GM12878 (cell line): ENCODE results near the gene NPDC1.

Source experiments
- BHLHE40 ChIP-seq, 2 experiments: fragments of 450-650 bp in 1 of 2; IDR thresholded peaks; 2 replicates each; pipeline ENCODE4 v1.6.1; 2011 to 2017; ENCODE audit warnings: low read depth in 2 of 2, borderline replicate concordance in 1 of 2, improper control_type of control experiment in 1 of 2, low read length in 1 of 2, mild to moderate bottlenecking in 1 of 2
- BRCA1 ChIP-seq: IDR thresholded peaks from 2 replicates; pipeline ENCODE4 v1.6.1; 2011; ENCODE audit warnings: low read depth, low read length, improper control_type of control experiment
- CBFB ChIP-seq: IDR thresholded peaks from 2 replicates; pipeline ENCODE4 v1.6.1; 2016; ENCODE audit warnings: antibody characterized with exemption, low read depth
- CEBPB ChIP-seq, 2 experiments: fragments of 150-350 bp in 1 of 2; IDR thresholded peaks; 2 replicates each; pipeline ENCODE4 v1.6.1; 2012 to 2014; ENCODE audit warnings: low read depth in 2 of 2, low read length in 2 of 2, borderline replicate concordance in 1 of 2, inconsistent platforms in 1 of 2
- EZH2 ChIP-seq: IDR thresholded peaks from 2 replicates; pipeline ENCODE4 v1.6.1; 2012; ENCODE audit warnings: low read depth, mild to moderate bottlenecking, control low read depth, inconsistent platforms, low read length, borderline replicate concordance; ENCODE audit not compliant: control insufficient read depth
- HDAC6 ChIP-seq: fragments of 200-600 bp; sonication (generic); IDR thresholded peaks from one replicate; pipeline ENCODE4 v1.8.0; 2017; ENCODE audit warnings: antibody characterized with exemption; ENCODE audit not compliant: unreplicated experiment
- KDM1A ChIP-seq: fragments of 200-600 bp; sonication (generic); IDR thresholded peaks from 2 replicates; pipeline ENCODE4 v1.6.1; 2016; ENCODE audit warnings: borderline replicate concordance
- MYC ChIP-seq: IDR thresholded peaks from 2 replicates; pipeline ENCODE4 v1.6.1; 2011; ENCODE audit warnings: mild to moderate bottlenecking, low read length, moderate library complexity, inconsistent platforms; ENCODE audit not compliant: insufficient read depth, insufficient replicate concordance, insufficient read length, severe bottlenecking
- POLR2A ChIP-seq: IDR thresholded peaks from 2 replicates; pipeline ENCODE4 v1.6.1; 2011; ENCODE audit warnings: low read depth, mild to moderate bottlenecking, low read length
- TARDBP ChIP-seq: IDR thresholded peaks from 2 replicates; pipeline ENCODE4 v1.6.1; 2016; ENCODE audit warnings: borderline replicate concordance
- TBL1XR1 ChIP-seq: IDR thresholded peaks from 2 replicates; pipeline ENCODE4 v1.6.1; 2012; ENCODE audit warnings: low read depth, low read length, improper control_type of control experiment
- YY1 ChIP-seq: IDR thresholded peaks from 2 replicates; pipeline ENCODE4 v1.6.1; 2011; ENCODE audit warnings: low read depth, mild to moderate bottlenecking, low read length
- ZNF622 ChIP-seq: fragments of 450-650 bp; IDR thresholded peaks from 2 replicates; pipeline ENCODE4 v1.6.1; 2017; ENCODE audit warnings: mild to moderate bottlenecking, inconsistent platforms
- TF ChIP-seq, protein P1 (sequence below), 3 experiments: IDR thresholded peaks in 2 of 3; conservative IDR thresholded peaks in 1 of 3; 2 replicates each; pipeline ENCODE4 v1.5.1; 2011; ENCODE audit warnings: low read depth in 3 of 3, low read length in 3 of 3, mild to moderate bottlenecking in 3 of 3, control low read depth in 2 of 3, moderate library complexity in 2 of 3, inconsistent platforms in 1 of 3, mixed read lengths in 1 of 3; ENCODE audit not compliant: control insufficient read depth in 2 of 3, insufficient read depth in 1 of 3; ENCODE audit errors: extremely low read depth in 1 of 3

DNA sequence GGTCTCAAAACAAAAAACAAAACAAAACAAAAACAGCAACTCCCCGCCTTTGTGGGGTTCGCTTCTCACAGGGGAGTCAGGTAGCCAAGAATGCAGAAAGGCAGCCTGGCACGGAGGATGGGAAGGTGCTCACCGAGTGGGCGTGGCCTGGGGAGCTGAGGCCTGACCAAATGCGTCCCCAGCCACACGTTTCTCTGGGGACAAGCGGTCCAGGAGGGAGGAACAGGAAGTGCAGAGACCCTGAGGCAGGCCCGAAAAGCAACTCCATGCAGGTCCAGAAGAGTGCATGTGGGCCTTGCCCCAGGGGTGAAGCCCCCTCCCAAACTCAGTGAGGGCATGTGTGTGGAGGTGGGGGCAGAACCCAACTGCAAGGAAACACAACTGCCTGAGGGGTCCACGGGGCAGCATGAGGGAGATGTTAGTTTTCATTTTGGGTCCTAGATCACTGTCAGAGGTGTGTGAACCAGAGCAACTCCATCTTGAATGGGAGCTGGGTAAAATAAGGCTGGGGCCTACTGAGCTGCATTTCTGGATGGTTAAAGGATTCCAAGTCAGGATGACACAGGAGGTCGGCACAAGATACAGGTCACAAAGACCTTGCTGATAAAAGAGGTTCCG lies 28.8 kb upstream of the NPDC1 start:
- no peak for TF ChIP-seq BRCA1
- no peak for TF ChIP-seq POLR2A
- no peak for TF ChIP-seq KDM1A
- no peak for TF ChIP-seq ZNF622
- TF ChIP-seq CEBPB (IDR thresholded peaks at IDR 0.05; ENCODE audit: borderline replicate concordance in 1 of 2, low read depth in 2 of 2, low read length in 2 of 2) = no peak
- no peak for TF ChIP-seq CBFB
- TF ChIP-seq, protein P1, sequence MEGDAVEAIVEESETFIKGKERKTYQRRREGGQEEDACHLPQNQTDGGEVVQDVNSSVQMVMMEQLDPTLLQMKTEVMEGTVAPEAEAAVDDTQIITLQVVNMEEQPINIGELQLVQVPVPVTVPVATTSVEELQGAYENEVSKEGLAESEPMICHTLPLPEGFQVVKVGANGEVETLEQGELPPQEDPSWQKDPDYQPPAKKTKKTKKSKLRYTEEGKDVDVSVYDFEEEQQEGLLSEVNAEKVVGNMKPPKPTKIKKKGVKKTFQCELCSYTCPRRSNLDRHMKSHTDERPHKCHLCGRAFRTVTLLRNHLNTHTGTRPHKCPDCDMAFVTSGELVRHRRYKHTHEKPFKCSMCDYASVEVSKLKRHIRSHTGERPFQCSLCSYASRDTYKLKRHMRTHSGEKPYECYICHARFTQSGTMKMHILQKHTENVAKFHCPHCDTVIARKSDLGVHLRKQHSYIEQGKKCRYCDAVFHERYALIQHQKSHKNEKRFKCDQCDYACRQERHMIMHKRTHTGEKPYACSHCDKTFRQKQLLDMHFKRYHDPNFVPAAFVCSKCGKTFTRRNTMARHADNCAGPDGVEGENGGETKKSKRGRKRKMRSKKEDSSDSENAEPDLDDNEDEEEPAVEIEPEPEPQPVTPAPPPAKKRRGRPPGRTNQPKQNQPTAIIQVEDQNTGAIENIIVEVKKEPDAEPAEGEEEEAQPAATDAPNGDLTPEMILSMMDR (IDR thresholded peaks at IDR 0.05 in 2 of 3, conservative IDR thresholded peaks at IDR 0.05 in 1 of 3; ENCODE audit: control insufficient read depth in 2 of 3, extremely low read depth in 1 of 3, insufficient read depth in 1 of 3, low read depth in 3 of 3, low read length in 3 of 3) = no peak
- peak in 1 of 2 experiments; percentile 62; a peak in 2 of 4 replicates for TF ChIP-seq BHLHE40 (IDR thresholded peaks at IDR 0.05; ENCODE audit: borderline replicate concordance in 1 of 2, low read depth in 2 of 2, low read length in 1 of 2)
- TF ChIP-seq MYC = no peak
- no peak for TF ChIP-seq EZH2
- TF ChIP-seq YY1 = no peak
- no peak for TF ChIP-seq TBL1XR1
- no peak for TF ChIP-seq TARDBP
- no peak for TF ChIP-seq HDAC6
